ENCODE results near the gene PACSIN3. TPM values are rescaled to one million over a fixed set of nuclear protein-coding genes. Genes with fewer than 3 reads are reported as not detected.
"Not testable (repeated sequence)": the region's sequence is repeated elsewhere in the genome, so short reads cannot be mapped to it uniquely, and the experiment has no call there.

PACSIN3 gene
- total RNA-seq, 3 donors from 2014 or later = 5.3 to 15.2 (median 5.8) TPM

DNA sequence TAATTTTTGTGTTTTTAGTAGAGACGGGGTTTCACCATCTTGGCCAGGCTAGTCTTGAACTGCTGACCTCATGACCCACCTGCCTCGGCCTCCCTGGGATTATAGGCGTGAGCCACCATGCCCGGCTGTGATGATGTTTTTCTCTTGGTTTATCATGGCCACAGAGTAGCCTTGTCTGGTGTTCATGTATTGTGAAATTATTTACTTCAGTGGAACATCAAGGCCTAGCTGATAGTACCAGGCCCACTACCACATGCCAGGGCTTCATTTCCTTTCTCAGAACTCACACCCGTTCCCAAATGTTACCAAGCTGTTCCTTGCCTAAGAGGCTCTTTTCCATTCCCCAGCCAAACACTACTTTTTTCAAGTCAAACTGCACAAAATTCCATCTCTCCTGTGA lies 22.4 kb upstream of the PACSIN3 start:
- no peaks in the 10 kb centered on the region for H3K27me3 Mint-ChIP-seq (ENCODE audit: low read depth)

DNA sequence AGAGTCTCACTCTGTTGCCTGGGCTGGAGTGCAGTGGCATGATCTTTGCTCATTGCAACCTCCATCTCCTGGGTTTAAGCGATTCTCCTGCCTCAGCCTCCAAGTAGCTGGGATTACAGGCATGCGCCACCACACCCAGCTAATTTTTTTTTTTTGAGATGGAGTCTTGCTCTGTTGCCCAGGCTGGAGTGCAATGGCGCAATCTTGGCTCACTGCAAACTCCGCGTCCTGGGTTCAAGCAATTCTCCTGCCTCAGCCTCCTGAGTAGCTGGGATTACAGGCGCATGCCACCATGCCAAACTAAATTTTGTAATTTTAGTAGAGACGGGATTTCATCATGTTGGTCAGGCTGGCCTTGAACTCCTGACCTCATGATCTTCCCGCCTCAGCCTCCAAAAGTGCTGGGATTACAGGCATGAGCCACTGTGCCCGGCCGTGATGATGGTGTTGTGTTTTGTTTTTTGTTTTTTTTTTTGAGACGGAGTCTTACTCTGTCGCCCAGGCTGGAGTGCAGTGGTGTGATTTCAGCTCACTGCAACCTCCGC lies 21.8 kb upstream of the PACSIN3 start:
- H3K9me3 Mint-ChIP-seq; ATAC-seq; H3K36me3 Mint-ChIP-seq (ENCODE audit: insufficient read depth); DNase-seq; H3K4me1 Mint-ChIP-seq (ENCODE audit: low read depth); H3K27me3 Mint-ChIP-seq (ENCODE audit: low read depth); H3K4me3 Mint-ChIP-seq: not testable (repeated sequence)

More for the DNA sequence above, 22.4 kb upstream of the PACSIN3 start:
- DNase-seq = no peak
- ATAC-seq = no peak
- no peaks in the 10 kb centered on the region for H3K36me3 Mint-ChIP-seq (ENCODE audit: insufficient read depth)
- no peaks in the 10 kb centered on the region for H3K4me1 Mint-ChIP-seq (ENCODE audit: low read depth)
- no peaks in the 10 kb centered on the region for H3K9me3 Mint-ChIP-seq
- no peak overlapping the region for H3K4me3 Mint-ChIP-seq

DNA sequence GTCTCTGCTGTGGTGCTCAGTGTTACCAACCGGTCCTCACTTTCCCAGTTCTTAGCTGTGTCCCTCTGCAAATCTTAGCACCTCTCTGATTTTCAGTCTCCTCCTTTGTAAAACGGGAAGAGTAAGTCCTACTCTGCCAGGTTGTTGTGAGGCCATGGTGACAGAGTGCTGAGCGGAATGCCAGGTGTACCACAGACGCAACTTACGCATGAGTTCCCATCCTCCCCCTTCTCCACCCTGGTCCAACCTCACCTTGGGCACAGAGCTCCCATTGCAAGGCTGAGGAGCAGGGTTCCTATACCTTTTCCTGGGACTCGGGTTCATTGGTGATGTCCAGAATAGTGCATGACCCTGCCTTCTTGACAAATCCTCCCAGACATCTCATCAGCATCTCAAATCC lies 21.2 kb upstream of the PACSIN3 start:
- Mint-ChIP-seq H3K27me3 (ENCODE audit: low read depth) (no peaks in the 10 kb centered on the region), H3K9me3 (no peaks in the 10 kb centered on the region), H3K4me1 (ENCODE audit: low read depth) (no peaks in the 10 kb centered on the region), H3K36me3 (ENCODE audit: insufficient read depth) (no peaks in the 10 kb centered on the region), H3K4me3 (no peak overlapping the region)
- ATAC-seq (no peak), DNase-seq (no peak)

DNA sequence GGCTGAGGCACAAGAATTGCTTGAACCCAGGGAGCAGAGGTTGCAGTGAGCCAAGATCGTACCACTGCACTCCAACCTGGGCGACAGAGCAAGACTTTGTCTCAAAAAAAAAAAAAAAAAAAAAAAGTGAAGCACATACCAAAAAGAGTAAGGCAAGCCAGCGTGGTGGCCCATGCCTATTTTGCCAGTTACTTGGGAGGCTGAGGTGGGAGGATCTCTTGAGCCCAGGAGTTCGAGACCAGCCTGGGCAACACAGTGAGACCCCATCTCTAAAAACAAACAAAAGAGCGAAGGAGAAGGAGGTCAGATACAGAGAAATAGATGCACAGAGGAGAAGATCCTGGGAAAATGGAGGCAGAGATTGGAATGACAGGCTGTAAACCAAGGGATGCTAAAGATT lies 20.3 kb upstream of the PACSIN3 start:
- not testable (repeated sequence) for H3K9me3 Mint-ChIP-seq; H3K4me3 Mint-ChIP-seq; H3K27me3 Mint-ChIP-seq (ENCODE audit: low read depth); H3K4me1 Mint-ChIP-seq (ENCODE audit: low read depth); ATAC-seq; H3K36me3 Mint-ChIP-seq (ENCODE audit: insufficient read depth); DNase-seq

DNA sequence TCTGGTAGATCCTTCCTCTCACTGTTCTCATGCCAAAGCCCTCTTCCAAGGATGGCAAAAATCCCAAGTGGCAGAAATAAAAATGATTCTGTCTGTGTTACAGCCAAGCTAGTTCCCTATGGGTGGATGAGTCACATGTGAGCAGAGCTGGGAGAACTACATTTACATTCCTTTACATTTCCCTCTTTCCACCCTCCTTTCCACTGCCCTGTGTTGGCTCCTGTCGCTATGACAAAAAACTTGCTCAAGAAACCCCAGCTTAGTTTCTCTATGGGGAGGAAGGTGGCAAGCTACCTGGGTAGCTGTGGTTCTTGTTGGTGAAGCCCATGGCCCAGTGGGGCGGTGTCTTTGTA lies 18.4 kb upstream of the PACSIN3 start:
- H3K4me3 Mint-ChIP-seq = no peak overlapping the region
- no peaks in the 10 kb centered on the region for H3K36me3 Mint-ChIP-seq (ENCODE audit: insufficient read depth)
- H3K27me3 Mint-ChIP-seq (ENCODE audit: low read depth) = no peaks in the 10 kb centered on the region
- no peaks in the 10 kb centered on the region for H3K4me1 Mint-ChIP-seq (ENCODE audit: low read depth)
- no peak for DNase-seq
- ATAC-seq = no peak
- H3K9me3 Mint-ChIP-seq = no peaks in the 10 kb centered on the region

DNA sequence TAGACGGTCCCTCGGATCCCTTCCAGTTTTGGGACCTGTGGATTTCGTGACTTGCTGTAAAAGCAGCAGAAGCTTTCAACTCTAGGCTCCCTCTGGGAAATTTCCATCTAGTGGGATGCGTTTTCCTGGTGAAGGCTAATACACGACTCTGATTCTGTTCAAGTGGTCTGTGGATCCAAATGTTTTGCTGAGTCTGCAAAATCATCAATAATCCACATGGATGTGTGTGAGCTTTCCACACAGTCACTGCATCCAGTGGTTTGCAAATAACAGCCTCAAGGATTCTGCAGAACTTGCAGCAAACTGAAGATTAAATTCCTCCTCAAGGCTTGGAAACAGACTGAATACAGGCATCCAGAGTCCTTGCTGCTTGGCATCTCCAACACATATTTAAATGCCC lies 16.3 kb upstream of the PACSIN3 start:
- Mint-ChIP-seq H3K27me3 (ENCODE audit: low read depth) (peaks cover 4% of the 10 kb centered on the region), H3K4me1 (ENCODE audit: low read depth) (no peaks in the 10 kb centered on the region)
- no peak for ATAC-seq

DNA sequence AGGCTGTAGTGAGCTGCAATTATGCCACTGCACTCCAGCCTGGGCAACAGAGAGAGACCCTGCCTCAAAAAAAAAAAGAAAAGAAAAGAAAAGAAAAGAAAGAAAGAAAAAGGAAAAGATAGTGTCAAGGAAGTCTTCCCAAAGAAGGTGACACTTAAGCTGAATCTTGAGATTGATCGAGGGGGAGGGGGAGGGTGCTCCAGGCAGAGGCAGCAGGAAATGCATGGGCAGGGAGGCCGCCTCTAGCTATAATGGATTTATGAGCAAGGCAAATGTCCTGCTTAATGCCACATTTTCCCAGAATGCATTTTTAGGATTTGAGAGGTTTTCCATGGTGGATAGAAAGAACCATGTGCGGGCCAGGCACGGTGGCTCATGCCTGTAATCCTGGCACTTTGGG lies 14.8 kb upstream of the PACSIN3 start:
- no peak for ATAC-seq
- H3K9me3 Mint-ChIP-seq = no peaks in the 10 kb centered on the region
- DNase-seq = no peak
- H3K4me3 Mint-ChIP-seq = no peak overlapping the region
- no peaks in the 10 kb centered on the region for H3K36me3 Mint-ChIP-seq (ENCODE audit: insufficient read depth)
- peaks cover 4% of the 10 kb centered on the region for H3K27me3 Mint-ChIP-seq (ENCODE audit: low read depth)
- no peaks in the 10 kb centered on the region for H3K4me1 Mint-ChIP-seq (ENCODE audit: low read depth)

More for the DNA sequence above, 16.3 kb upstream of the PACSIN3 start:
- H3K9me3 Mint-ChIP-seq = no peaks in the 10 kb centered on the region
- DNase-seq = no peak
- no peak overlapping the region for H3K4me3 Mint-ChIP-seq
- no peaks in the 10 kb centered on the region for H3K36me3 Mint-ChIP-seq (ENCODE audit: insufficient read depth)

DNA sequence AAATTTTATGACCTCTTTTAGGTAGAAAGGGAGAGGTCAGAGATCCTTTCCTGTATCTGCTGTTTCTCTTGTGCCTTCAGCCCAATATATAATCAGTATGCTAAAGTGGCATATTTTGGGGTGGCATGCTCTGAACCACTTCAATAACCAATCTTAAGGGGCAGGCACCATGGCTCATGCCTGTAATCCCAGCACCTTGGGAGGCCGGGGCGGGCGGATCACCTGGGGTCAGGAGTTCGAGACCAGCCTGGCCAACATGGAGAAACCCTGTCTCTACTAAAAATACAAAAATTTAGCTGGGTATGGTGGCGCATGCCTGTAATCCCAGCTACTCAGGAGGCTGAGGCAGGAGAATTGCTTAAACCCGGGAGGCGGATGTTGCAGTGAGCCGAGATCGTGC lies 11.9 kb upstream of the PACSIN3 start:
- not testable (repeated sequence) for H3K4me3 Mint-ChIP-seq; H3K9me3 Mint-ChIP-seq; DNase-seq; H3K4me1 Mint-ChIP-seq (ENCODE audit: low read depth); H3K36me3 Mint-ChIP-seq (ENCODE audit: insufficient read depth); ATAC-seq; H3K27me3 Mint-ChIP-seq (ENCODE audit: low read depth)

DNA sequence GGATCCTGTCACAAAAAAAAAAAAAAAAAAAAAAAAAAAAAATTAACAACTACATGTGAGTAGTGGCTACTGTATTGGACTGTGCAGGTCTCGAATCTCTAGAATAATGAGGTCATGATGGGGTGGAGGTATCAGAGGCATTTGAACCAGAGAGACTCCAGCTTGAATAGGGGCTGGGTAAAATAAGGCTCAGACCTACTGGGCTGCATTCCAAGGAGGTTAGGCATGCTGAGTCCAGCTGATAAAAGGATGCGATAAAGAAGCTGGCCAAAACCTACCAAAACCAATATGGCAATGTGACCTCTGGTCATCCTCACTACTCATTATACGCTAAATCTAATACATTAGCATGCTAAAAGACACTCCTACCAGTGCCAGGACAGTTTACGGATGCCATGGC lies 5.9 kb upstream of the PACSIN3 start:
- H3K36me3 Mint-ChIP-seq (ENCODE audit: insufficient read depth) = no peaks in the 10 kb centered on the region
- peaks cover 12% of the 10 kb centered on the region for H3K27me3 Mint-ChIP-seq (ENCODE audit: low read depth)
- H3K9me3 Mint-ChIP-seq = no peaks in the 10 kb centered on the region
- ATAC-seq (no peak), DNase-seq (no peak)
- H3K4me3 Mint-ChIP-seq = no peak overlapping the region
- no peaks in the 10 kb centered on the region for H3K4me1 Mint-ChIP-seq (ENCODE audit: low read depth)

DNA sequence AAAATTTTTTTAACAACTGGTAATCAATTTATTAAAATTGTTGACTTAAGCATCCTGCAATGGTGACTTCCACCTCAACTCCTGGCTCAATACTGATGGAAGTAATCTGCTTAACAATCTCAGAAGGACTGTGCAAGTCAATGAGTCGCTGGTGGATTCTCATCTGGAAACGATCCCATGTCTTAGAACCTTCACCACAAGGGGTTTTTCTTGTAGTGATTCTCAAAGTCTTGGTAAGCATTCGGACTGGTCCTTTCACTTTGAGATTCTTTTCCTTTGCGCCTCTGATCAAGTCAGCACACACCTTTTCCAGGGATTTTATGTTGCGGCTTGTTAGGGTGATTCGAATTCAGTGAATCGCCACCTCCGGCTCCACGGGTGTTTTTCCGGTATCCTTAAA lies 4.9 kb upstream of the PACSIN3 start:
- H3K4me1 Mint-ChIP-seq (ENCODE audit: low read depth); H3K9me3 Mint-ChIP-seq; ATAC-seq; H3K4me3 Mint-ChIP-seq; DNase-seq; H3K36me3 Mint-ChIP-seq (ENCODE audit: insufficient read depth): not testable (repeated sequence)
- peaks cover 16% of the 10 kb centered on the region for H3K27me3 Mint-ChIP-seq (ENCODE audit: low read depth)

DNA sequence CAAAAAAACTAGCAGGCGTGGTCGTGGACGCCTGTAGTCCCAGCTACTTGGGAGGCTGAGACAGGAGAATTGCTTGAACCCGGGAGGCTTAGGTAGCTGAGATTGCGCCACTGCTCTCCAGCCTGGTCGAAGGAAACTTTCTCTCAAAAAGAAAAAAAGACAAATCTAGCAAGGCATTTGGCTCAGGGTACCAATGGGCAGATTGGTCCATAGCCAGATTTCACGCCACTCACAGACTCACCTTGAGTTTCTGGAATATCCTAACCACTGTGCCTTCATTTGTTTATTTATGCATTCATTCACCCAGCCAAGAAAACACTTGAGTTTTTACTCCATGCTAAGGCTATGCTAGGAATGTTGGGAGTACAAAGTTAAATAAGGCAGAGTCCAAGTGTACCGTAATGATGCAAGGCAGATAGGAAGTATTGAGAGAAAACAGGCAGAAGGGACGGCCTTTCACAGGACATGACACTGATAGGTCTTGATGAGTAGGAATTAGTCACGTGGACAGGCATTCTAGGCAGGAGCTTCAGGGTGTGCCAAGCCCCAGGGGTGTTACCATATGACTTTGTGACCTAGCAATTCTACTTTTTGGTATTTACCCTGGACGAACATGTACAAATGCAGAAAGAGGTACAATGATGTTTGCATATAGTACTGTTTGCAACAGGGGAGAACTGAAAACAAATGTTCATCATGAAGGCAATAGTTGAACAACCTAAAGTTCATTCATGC lies 3.0 kb upstream of the PACSIN3 start:
- no peak overlapping the region for H3K4me3 Mint-ChIP-seq
- H3K9me3 Mint-ChIP-seq = no peaks in the 10 kb centered on the region
- H3K36me3 Mint-ChIP-seq (ENCODE audit: insufficient read depth) = no peaks in the 10 kb centered on the region
- DNase-seq (no peak), ATAC-seq (no peak)
- peaks cover 23% of the 10 kb centered on the region for H3K27me3 Mint-ChIP-seq (ENCODE audit: low read depth)
- H3K4me1 Mint-ChIP-seq (ENCODE audit: low read depth) = peaks cover 7% of the 10 kb centered on the region

DNA sequence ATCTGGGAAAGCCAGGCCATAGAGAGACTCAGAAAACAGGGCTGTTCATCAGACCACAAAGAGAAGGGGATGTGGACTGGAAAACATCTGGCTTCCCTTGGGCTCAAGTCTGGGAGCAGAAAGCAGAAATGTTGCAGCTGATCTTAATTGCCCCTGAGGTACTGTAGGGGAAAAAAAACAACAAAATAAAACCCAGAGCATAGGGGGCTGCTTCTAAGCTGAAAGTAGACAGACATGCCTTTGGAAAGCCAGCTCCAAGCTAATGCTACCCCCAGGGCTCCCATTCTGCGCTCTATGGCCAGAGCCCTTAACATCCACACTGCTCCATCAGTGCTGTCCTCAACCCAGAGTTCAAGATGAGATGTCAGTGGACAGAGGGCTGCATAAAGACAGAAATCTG lies 2.0 kb upstream of the PACSIN3 start:
- Mint-ChIP-seq H3K36me3 (ENCODE audit: insufficient read depth) (no peaks in the 10 kb centered on the region), H3K4me1 (ENCODE audit: low read depth) (peaks cover 7% of the 10 kb centered on the region), H3K4me3 (no peak overlapping the region), H3K9me3 (no peaks in the 10 kb centered on the region), H3K27me3 (ENCODE audit: low read depth) (peaks cover 32% of the 10 kb centered on the region)
- no peak for ATAC-seq
- DNase-seq = no peak

DNA sequence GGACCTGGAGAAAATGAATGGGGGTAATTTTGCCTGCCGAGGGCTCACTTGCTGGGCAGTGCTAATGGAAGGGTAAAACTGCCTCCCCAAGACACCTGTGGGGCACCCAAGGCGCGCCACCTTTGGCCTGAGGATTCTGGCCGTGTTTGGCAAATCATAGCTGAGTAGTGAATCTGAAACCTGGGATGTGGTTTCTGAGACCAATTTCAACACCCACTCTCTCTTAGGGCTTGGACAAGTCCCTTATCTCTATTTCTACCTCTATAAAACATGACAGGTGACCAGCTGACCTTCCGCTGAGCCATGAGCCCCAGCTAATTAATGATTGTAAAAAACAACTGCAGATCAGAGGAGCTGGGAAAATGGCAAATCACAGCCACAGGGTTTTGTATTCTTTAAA lies 1.5 kb upstream of the PACSIN3 start:
- no peak for ATAC-seq
- DNase-seq = no peak
- no peaks in the 10 kb centered on the region for H3K9me3 Mint-ChIP-seq
- H3K27me3 Mint-ChIP-seq (ENCODE audit: low read depth) = peaks cover 32% of the 10 kb centered on the region
- H3K36me3 Mint-ChIP-seq (ENCODE audit: insufficient read depth) = no peaks in the 10 kb centered on the region
- H3K4me3 Mint-ChIP-seq = no peak overlapping the region
- H3K4me1 Mint-ChIP-seq (ENCODE audit: low read depth) = peaks cover 7% of the 10 kb centered on the region

DNA sequence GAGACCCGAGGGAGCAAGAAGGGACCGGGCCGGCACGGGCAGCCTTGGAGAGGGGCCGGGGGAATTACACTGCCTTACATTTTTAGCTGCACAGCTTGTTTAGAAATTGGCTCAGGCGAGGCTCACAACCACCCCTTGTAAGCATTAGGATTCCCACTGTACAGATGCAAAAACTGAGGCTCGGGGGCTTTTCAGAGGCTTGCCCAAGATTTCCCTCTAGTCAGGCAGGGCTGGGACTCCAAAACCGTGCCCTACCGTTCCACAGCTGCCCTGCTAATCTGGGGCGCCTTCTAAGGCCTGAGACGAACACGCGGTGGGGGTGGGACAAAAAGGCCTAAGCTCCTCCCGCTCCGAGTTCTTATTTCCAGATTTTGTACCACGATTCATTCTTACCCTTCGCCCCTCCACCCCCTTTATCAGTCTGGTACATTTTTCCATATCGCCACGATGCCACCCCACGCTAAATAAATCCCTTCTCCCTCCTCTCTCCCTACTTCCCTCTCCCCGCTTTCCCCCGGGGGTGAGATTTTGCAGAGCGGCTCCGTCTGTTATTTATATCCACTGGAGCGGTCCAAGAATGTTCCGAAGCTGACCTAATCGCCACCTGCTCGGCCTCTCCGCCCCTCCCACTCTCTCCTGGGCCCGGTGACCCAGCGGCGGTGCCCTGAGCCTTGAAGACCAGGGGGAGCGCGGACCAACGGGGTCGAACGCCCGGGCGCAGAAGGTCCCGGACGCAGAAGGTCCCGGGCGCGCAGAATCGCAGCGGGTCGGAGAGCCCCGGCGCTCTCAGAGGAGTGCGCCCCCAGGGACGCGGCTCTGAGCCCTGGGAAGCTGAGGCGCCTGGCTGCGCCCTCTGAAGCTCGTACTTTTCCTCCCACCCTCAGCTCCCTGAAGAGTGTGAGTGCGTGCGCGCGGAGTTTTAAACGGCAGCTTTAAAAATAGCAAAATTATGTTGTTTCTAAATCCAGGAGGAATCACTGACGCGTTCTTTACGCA lies 764 bp upstream of the PACSIN3 start:
- no peaks in the 10 kb centered on the region for H3K9me3 Mint-ChIP-seq
- DNase-seq (peak; percentile 50), ATAC-seq (peak; percentile 54 to 59)
- H3K4me3 Mint-ChIP-seq = peak overlapping the region; percentile 69
- H3K36me3 Mint-ChIP-seq (ENCODE audit: insufficient read depth) = no peaks in the 10 kb centered on the region
- H3K4me1 Mint-ChIP-seq (ENCODE audit: low read depth) = peaks cover 7% of the 10 kb centered on the region
- peaks cover 32% of the 10 kb centered on the region for H3K27me3 Mint-ChIP-seq (ENCODE audit: low read depth)
